ENCODE data around the gene TSPAN10. TPM values are rescaled to one million over a fixed set of nuclear protein-coding genes. Genes with fewer than 3 reads are reported as not detected.
"Not testable (repeated sequence)": the region's sequence is repeated elsewhere in the genome, so short reads cannot be mapped to it uniquely, and the experiment has no call there.

The TSPAN10 gene
- total and polyA plus RNA-seq, 5 donors: 0.24 to 0.31 (median 0.27) TPM; not detected in 2

- Histone ChIP-seq H3K27me3 (ENCODE audit: control insufficient read depth, insufficient read depth) (no peaks in the 10 kb centered on the region), H3K9me3 (ENCODE audit: control insufficient read depth, low read length) (no peaks in the 10 kb centered on the region), H3K27ac (ENCODE audit: low read length) (no peak overlapping the region), H3K4me1 (ENCODE audit: control insufficient read depth, insufficient read depth, low read length) (no peaks in the 10 kb centered on the region), H3K4me3 (ENCODE audit: low read length) (no peak overlapping the region)
- ATAC-seq (no peak), DNase-seq (no peak)
- WGBS: 95% methylated on average over 4 of the region's 4 CpGs
- intact Hi-C loops (cut with DNase I): loop anchor here in 3 of 4 donors (10.0 kb wide), 1 partner anchor 353 kb away; no protein-coding TSS in a partner anchor
These were observed 28.9 kb upstream of the TSPAN10 start for GRCh38 chr17:81608082-81608481.

GRCh38 chr17:81608605-81609004, 28.4 kb upstream of the TSPAN10 start:
- no peak overlapping the region for H3K27ac ChIP-seq (ENCODE audit: low read length)
- 72% methylated on average over 13 of the region's 13 CpGs for WGBS
- no peaks in the 10 kb centered on the region for H3K4me1 ChIP-seq (ENCODE audit: control insufficient read depth, insufficient read depth, low read length)
- no peaks in the 10 kb centered on the region for H3K9me3 ChIP-seq (ENCODE audit: control insufficient read depth, low read length)
- no peak for DNase-seq
- ATAC-seq: peak; percentile 23 to 51
- no peak overlapping the region for H3K4me3 ChIP-seq (ENCODE audit: low read length)
- intact Hi-C loops (cut with DNase I): loop anchor here in 3 of 4 donors (10.0 kb wide), 1 partner anchor 354 kb away; no protein-coding TSS in a partner anchor
- no peaks in the 10 kb centered on the region for H3K27me3 ChIP-seq (ENCODE audit: control insufficient read depth, insufficient read depth)

GRCh38 chr17:81609541-81610311, 27.3 kb upstream of the TSPAN10 start:
- WGBS: 81% methylated on average over 19 of the region's 19 CpGs
- Histone ChIP-seq H3K9me3 (ENCODE audit: control insufficient read depth, low read length) (no peaks in the 10 kb centered on the region), H3K4me1 (ENCODE audit: control insufficient read depth, insufficient read depth, low read length) (peaks cover 6% of the 10 kb centered on the region), H3K27ac (ENCODE audit: low read length) (peak overlapping the region; percentile 1), H3K4me3 (ENCODE audit: low read length) (no peak overlapping the region), H3K27me3 (ENCODE audit: control insufficient read depth, insufficient read depth) (no peaks in the 10 kb centered on the region)
- ATAC-seq (no peak), DNase-seq (no peak)
- intact Hi-C loops (cut with DNase I): loop anchor here in 3 of 4 donors (10.0 kb wide), 1 partner anchor 355 kb away; no protein-coding TSS in a partner anchor

- WGBS: 73% methylated on average over 16 of the region's 16 CpGs
- no peak overlapping the region for H3K4me3 ChIP-seq (ENCODE audit: low read length)
- peak; percentile 10 to 46 for ATAC-seq
- no peaks in the 10 kb centered on the region for H3K27me3 ChIP-seq (ENCODE audit: control insufficient read depth, insufficient read depth)
- intact Hi-C loops (cut with DNase I): no loop called here
- peak overlapping the region; percentile 50 for H3K27ac ChIP-seq (ENCODE audit: low read length)
- DNase-seq: peak in 1 of 3 donors; percentile 70
- H3K4me1 ChIP-seq (ENCODE audit: control insufficient read depth, insufficient read depth, low read length): peaks cover 6% of the 10 kb centered on the region
- H3K9me3 ChIP-seq (ENCODE audit: control insufficient read depth, low read length): no peaks in the 10 kb centered on the region
These were observed 24.6 kb upstream of the TSPAN10 start for GRCh38 chr17:81612172-81612970.

- WGBS: 85% methylated on average over 4 of the region's 4 CpGs
- DNase-seq (no peak), ATAC-seq (no peak)
- Histone ChIP-seq H3K27me3 (ENCODE audit: control insufficient read depth, insufficient read depth) (no peaks in the 10 kb centered on the region), H3K4me3 (ENCODE audit: low read length) (no peak overlapping the region), H3K27ac (ENCODE audit: low read length) (no peak overlapping the region), H3K9me3 (ENCODE audit: control insufficient read depth, low read length) (no peaks in the 10 kb centered on the region), H3K4me1 (ENCODE audit: control insufficient read depth, insufficient read depth, low read length) (peaks cover 6% of the 10 kb centered on the region)
- intact Hi-C loops (cut with DNase I): no loop called here
These were observed 21.5 kb upstream of the TSPAN10 start for GRCh38 chr17:81615401-81615930.

- H3K4me3 ChIP-seq (ENCODE audit: low read length): no peak overlapping the region
- no peaks in the 10 kb centered on the region for H3K27me3 ChIP-seq (ENCODE audit: control insufficient read depth, insufficient read depth)
- ATAC-seq (no peak), DNase-seq (no peak)
- H3K9me3 ChIP-seq (ENCODE audit: control insufficient read depth, low read length): no peaks in the 10 kb centered on the region
- no peak overlapping the region for H3K27ac ChIP-seq (ENCODE audit: low read length)
- intact Hi-C loops (cut with DNase I): no loop called here
- 41% methylated on average over 7 of the region's 7 CpGs for WGBS
- H3K4me1 ChIP-seq (ENCODE audit: control insufficient read depth, insufficient read depth, low read length): peaks cover 10% of the 10 kb centered on the region
These were observed 20.1 kb upstream of the TSPAN10 start for GRCh38 chr17:81616877-81617276.

GRCh38 chr17:81618307-81618706, 18.7 kb upstream of the TSPAN10 start:
- H3K4me3 ChIP-seq (ENCODE audit: low read length); intact Hi-C loops (cut with DNase I); ATAC-seq; H3K27ac ChIP-seq (ENCODE audit: low read length); DNase-seq; H3K27me3 ChIP-seq (ENCODE audit: control insufficient read depth, insufficient read depth); H3K9me3 ChIP-seq (ENCODE audit: control insufficient read depth, low read length): not testable (repeated sequence)
- H3K4me1 ChIP-seq (ENCODE audit: control insufficient read depth, insufficient read depth, low read length): peaks cover 10% of the 10 kb centered on the region
- WGBS: 96% methylated on average over 28 of the region's 36 CpGs

GRCh38 chr17:81621494-81622130, 15.4 kb upstream of the TSPAN10 start:
- no peaks in the 10 kb centered on the region for H3K27me3 ChIP-seq (ENCODE audit: control insufficient read depth, insufficient read depth)
- H3K27ac ChIP-seq (ENCODE audit: low read length): no peak overlapping the region
- H3K9me3 ChIP-seq (ENCODE audit: control insufficient read depth, low read length): no peaks in the 10 kb centered on the region
- no peak overlapping the region for H3K4me3 ChIP-seq (ENCODE audit: low read length)
- ATAC-seq: peak; percentile 52 to 59
- peaks cover 5% of the 10 kb centered on the region for H3K4me1 ChIP-seq (ENCODE audit: control insufficient read depth, insufficient read depth, low read length)
- 44% methylated on average over 11 of the region's 11 CpGs for WGBS
- no peak for DNase-seq
- intact Hi-C loops (cut with DNase I): no loop called here

GRCh38 chr17:81630274-81630673, 6.7 kb upstream of the TSPAN10 start:
- Histone ChIP-seq H3K27me3 (ENCODE audit: control insufficient read depth, insufficient read depth) (no peaks in the 10 kb centered on the region), H3K27ac (ENCODE audit: low read length) (no peak overlapping the region), H3K9me3 (ENCODE audit: control insufficient read depth, low read length) (no peaks in the 10 kb centered on the region), H3K4me3 (ENCODE audit: low read length) (no peak overlapping the region), H3K4me1 (ENCODE audit: control insufficient read depth, insufficient read depth, low read length) (peaks cover under 1% of the 10 kb centered on the region)
- WGBS: 83% methylated on average over 8 of the region's 8 CpGs
- intact Hi-C loops (cut with DNase I): no loop called here
- ATAC-seq (no peak), DNase-seq (peak in 1 of 3 donors; percentile 4)

GRCh38 chr17:81631482-81631881, 5.5 kb upstream of the TSPAN10 start:
- H3K27me3 ChIP-seq (ENCODE audit: control insufficient read depth, insufficient read depth): no peaks in the 10 kb centered on the region
- ATAC-seq (no peak), DNase-seq (no peak)
- intact Hi-C loops (cut with DNase I): no loop called here
- peaks cover 4% of the 10 kb centered on the region for H3K4me1 ChIP-seq (ENCODE audit: control insufficient read depth, insufficient read depth, low read length)
- H3K9me3 ChIP-seq (ENCODE audit: control insufficient read depth, low read length): no peaks in the 10 kb centered on the region
- H3K4me3 ChIP-seq (ENCODE audit: low read length): no peak overlapping the region
- no peak overlapping the region for H3K27ac ChIP-seq (ENCODE audit: low read length)
- WGBS: 74% methylated on average over 7 of the region's 7 CpGs

All from right cardiac atrium (tissue), 5 donors.